22Rv1 (cell line): Measurements from ENCODE around the gene SHC2.

ENCODE experiments used
- ZFX ChIP-seq: fragments of 450-650 bp; IDR thresholded peaks from 2 replicates; pipeline ENCODE4 v1.6.1; 2017; ENCODE audit warnings: antibody characterized with exemption, borderline replicate concordance
- TF ChIP-seq, protein P1 (sequence below): fragments of 450-650 bp; IDR thresholded peaks from 2 replicates; pipeline ENCODE4 v1.5.1; 2017; ENCODE audit warnings: mild to moderate bottlenecking

DNA sequence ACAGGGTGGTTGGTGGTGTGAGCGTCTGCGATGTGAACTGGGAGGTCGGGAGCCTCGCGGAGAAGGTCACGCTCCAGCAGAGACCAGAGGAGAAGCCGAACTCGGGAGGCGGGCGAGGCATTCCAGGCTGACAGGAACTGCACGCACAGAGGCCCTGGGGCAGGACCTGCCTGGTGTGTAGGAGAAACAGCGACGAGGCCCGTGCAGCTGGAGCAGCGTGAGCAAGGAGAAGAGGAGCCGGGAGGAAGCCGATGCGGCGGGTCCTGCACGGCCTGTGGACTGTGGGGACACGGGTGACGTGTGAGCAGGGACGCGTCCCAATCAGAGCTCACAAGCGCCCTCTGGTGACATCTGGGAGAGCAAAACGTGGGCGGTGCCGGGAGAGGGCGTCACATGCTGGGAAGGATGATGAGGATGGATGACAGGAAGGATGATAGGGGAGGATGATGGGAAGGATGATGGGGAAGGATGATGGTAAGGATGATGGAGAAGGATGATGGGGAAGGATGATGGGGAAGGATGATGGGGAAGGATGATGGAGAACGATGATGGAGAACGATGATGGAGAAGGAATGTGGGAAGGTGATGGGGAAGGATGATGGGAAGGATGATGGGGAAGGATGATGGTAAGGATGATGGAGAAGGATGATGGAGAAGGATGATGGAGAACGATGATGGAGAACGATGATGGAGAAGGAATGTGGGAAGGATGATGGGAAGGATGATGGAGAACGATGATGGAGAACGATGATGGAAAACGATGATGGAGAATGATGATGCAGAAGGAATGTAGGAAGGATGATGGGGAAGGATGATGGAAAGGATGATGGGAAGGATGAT, 19.4 kb upstream of the SHC2 start:
- TF ChIP-seq, protein P1, sequence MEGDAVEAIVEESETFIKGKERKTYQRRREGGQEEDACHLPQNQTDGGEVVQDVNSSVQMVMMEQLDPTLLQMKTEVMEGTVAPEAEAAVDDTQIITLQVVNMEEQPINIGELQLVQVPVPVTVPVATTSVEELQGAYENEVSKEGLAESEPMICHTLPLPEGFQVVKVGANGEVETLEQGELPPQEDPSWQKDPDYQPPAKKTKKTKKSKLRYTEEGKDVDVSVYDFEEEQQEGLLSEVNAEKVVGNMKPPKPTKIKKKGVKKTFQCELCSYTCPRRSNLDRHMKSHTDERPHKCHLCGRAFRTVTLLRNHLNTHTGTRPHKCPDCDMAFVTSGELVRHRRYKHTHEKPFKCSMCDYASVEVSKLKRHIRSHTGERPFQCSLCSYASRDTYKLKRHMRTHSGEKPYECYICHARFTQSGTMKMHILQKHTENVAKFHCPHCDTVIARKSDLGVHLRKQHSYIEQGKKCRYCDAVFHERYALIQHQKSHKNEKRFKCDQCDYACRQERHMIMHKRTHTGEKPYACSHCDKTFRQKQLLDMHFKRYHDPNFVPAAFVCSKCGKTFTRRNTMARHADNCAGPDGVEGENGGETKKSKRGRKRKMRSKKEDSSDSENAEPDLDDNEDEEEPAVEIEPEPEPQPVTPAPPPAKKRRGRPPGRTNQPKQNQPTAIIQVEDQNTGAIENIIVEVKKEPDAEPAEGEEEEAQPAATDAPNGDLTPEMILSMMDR = peak; percentile 83
- no peak for TF ChIP-seq ZFX
